Measurements from ENCODE around the gene GSTM3.
"Not testable (repeated sequence)": the region's sequence is repeated elsewhere in the genome, so short reads cannot be mapped to it uniquely, and the experiment has no call there.

Gene GSTM3

GRCh38 chr1:109773900-109774485, 33.2 kb upstream of the GSTM3 start:
- DNase-seq, result no peak

- DNase-seq, result peak; percentile 63
These were observed 32.5 kb upstream of the GSTM3 start for GRCh38 chr1:109773203-109773899.

GRCh38 chr1:109772658-109773202, 31.9 kb upstream of the GSTM3 start:
- DNase-seq, result no peak

DNA sequence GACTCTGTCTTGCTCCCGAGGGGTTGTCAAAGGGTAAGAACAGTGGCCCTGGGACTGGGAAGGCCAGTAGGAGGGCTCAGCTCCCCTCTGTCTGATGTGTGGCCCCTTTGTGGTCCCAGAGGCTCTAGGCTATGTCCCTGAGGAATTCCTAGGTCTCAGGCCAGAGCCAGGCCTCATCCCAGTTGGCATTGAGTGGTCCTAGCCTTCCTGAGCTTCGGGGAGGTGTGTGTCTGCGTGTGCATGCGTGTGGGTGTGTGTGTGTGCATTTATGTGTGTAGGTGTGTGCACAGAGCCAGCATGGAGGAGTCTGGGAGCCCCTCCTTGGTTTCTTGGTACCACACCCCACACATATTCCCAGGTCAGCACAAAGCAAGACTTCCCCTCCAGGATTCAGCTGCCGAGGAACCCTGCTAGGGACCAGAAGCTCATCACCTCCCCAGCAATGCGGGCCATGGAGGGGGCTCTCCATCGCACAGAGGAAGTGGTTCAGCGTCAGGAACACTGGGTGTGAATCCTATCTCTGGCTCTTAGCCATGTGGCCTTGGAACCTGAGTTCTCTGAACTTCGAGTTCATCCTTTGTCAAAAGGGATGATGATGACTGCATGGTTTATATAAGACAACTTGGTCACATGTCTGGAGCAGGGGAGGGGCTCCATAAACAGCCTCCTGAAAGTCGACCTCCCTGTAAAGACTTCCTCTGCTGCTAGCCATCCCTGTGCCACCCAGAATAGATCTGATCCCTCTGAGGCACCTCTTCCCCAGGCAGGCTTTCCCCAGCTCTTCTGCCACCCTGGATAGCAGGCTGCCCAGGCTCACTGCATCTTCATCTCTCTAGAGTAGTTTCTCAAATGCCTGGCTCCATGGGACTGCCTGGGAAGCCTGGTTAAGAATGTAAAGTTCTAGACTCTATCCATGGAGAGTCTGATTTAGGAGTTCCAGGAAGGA, 31.1 kb upstream of the GSTM3 start:
- no peak for DNase-seq

- no peak for DNase-seq
These were observed 29.7 kb upstream of the GSTM3 start for GRCh38 chr1:109770331-109771095.

- no peak for DNase-seq
These were observed 28.7 kb upstream of the GSTM3 start for GRCh38 chr1:109769330-109770078.

GRCh38 chr1:109768820-109769219, 28.0 kb upstream of the GSTM3 start:
- no peak for DNase-seq

- DNase-seq, result no peak
These were observed 27.5 kb upstream of the GSTM3 start for GRCh38 chr1:109768335-109768650.

DNA sequence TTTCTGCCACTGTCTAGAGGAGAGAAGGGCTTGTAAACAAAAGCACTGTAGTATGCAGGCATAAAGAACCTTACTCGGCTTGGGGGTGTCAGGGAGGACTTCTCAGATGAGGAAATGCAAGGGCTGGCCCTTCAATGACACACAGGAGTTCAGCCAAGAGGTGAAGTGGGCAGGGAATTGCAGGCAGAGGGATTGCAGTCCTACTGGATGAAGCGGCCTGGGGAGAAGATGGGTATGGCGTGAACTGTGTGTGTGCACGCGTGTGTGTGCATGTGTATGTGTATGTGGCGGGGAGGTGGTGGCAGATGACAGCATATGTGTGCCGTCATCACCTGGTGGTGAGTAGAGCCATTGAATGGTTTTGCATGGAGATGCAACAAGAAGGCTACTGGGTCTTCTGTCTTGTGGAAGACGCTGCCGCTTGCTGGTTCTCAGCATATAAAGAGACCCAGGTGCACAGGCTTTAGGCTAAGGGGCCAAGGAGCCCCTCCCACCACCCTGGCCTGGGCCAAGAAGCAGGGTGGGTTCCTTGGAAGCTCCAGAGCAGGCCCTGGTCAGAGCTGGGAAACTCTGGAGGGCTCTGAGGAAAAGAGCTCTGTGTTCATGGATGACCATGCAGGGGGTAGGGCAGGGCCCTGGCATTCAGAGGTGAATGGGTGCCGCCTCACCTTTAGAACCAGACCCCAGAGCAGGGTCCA, 26.9 kb upstream of the GSTM3 start:
- no peak for DNase-seq

GRCh38 chr1:109766991-109767636, 26.3 kb upstream of the GSTM3 start:
- DNase-seq, result not testable (repeated sequence)

DNA sequence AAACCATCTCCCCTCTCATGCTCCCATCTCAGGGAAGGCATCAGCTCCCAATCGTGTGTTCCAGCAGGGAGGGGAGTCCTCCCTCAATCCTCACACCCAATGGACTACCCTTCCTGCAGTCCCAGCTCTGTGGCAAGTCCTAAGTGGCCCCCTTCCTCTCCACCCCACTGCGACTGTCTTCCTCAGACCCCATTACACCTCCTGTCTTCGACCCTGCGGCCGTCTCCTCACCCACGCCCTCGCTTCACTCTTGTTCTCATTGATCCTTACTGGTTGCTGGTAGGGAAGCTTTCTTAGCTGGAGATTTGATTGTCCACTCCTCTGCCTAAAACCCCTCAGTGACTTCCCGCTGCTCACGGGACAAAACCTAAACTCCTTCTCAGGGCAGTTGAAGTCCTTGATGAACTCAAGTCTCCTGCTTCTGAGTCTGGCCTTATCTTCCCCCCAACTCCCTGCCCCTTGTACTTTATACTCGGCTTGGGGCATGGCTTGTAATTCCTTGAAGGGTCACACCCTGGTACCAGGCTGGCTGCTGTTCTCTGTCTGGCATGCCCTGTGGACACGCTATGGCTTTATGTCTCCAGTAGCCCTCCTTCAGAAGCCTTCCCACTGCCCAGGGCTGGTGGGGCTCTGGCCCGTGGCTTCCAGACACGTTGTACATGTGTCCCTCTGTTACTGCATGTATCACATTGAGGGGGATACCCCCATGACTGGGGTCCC, 25.2 kb upstream of the GSTM3 start:
- DNase-seq, result no peak

- DNase-seq, result no peak
These were observed 24.6 kb upstream of the GSTM3 start for GRCh38 chr1:109765483-109765815.

DNA sequence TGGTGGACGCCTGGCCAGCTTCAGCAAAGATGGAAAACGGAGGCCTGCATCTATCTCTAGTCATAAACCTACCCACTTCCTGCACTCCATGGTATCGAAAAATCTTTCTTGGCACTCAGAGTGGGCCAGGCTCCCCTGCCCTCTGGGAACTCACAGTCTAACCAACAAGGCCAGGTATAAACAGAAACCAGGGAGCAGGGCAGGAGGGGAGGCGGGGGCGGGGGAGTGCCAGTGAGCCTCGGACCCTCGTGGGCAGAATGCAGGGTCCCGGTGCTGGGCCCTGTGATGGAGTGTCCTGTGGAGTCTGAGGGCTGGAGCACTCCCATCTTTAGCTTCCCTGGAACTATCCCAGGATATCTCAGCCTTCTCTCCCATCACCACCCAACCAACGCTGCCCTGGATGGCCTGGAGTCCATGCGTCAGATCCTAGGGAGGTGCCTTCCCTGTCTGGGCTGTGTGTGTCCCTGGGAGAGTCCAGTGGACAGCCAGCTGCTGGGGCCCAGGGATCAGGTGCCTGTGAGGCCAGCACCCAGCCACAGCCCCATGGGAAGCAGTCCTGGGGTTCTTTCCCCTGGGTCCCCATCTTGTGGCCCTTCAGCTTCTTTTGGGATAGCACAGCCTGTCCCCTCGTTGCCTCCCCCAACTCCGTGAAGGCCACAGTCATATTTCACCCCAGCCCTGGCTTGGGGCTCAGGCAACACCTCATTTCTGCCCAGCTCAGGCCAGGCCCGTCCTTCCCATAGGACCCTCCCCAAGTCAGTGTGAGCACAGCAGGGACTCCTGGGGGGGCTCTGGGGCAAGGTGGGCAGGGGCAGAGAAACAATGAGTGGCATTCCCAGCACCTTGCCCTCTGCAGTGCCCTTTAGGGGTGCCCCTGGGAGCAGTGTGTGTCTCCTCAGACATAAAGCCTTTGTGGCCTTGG, 24.0 kb upstream of the GSTM3 start:
- no peak for DNase-seq

DNA sequence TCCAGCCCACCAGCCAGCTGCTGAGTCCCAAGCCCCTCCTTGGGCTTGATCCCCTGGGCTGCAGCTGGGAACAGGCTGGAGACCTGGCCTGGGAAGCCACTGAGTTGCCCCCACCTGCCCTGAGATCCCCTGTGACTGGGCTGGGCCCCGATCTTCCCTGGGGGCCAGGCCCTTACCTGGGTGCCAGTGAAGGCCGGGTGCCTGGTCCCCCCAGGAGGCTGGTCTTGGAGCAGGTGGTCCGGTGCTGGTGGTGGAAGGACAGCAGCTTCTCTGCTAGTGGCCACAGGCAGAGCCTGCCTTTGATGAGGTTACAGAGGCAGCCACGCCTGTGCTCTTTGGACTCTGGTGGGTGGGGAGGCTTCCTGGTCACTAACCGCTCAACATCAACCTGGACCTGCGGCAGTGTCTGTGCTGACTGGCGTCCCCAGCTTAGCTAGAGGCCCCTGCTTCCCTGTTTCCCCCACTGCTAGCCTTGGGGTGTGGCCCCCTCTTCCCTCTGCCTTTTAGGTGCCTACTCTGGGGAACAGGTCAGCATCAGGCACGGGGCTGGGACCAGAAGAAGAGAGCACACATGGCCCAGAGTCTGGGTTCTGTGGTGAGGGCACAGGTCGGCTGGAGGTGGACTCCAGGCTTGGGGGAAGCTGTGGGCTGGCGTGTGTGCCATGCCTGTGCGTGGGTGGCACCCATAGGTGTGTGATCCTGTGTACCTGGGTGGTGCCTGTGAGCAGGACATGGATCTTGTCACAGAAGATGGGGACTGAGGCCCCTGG, 23.0 kb upstream of the GSTM3 start, which contains the start of gene EPS8L3:
TSS of gene EPS8L3 (minus strand) at position 278 of the 770 bp plus-strand sequence. CDS start 2,174 bp downstream, outside the sequence.
- no peak for DNase-seq

GRCh38 chr1:109762821-109763645, 22.2 kb upstream of the GSTM3 start:
- DNase-seq, result no peak

DNA sequence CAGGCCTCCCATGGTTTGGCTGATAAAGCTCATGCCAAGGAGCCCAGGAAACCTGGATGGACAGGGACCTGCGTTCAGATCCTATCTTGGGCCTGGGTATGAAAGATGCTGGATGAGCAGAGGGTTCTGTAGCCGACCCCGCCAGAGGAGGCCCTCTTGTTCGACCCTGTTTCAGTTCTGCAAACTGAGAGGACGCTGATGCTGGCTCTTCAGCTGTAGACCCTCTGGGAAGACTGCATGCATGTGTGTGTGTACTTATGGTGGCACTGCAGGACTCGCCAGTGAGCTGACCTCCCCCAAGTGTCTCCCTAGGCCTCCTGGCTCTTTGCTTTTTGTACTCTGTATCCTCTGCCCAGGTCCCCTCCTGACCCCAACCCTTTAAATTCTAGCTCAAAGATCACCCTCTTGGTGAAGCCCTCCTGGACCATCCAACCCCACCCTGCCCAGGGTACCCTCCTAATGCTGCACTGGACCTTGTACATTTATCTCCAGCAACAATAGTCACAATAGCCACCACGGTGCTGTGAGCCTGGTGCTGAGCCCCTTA, 21.3 kb upstream of the GSTM3 start:
- DNase-seq, result no peak

Measured in DMS 273 treated with DMSO at 0.1 percent for 48 hours (cell line).